ENCODE measurements around the gene GLRA3. TPM values are rescaled to one million over a fixed set of nuclear protein-coding genes. Genes with fewer than 3 reads are reported as not detected.
A peak's percentile ranks its signal among the peaks of the same experiment; 100 is the strongest.

GLRA3 gene
- total RNA-seq, 1 donor from 2014 or later, result not detected

GRCh38 chr4:174734181-174734580, 94.9 kb downstream of the GLRA3 start:
- H3K36me3 ChIP-seq, result no peaks in the 10 kb centered on the region
- TF ChIP-seq, protein P1, sequence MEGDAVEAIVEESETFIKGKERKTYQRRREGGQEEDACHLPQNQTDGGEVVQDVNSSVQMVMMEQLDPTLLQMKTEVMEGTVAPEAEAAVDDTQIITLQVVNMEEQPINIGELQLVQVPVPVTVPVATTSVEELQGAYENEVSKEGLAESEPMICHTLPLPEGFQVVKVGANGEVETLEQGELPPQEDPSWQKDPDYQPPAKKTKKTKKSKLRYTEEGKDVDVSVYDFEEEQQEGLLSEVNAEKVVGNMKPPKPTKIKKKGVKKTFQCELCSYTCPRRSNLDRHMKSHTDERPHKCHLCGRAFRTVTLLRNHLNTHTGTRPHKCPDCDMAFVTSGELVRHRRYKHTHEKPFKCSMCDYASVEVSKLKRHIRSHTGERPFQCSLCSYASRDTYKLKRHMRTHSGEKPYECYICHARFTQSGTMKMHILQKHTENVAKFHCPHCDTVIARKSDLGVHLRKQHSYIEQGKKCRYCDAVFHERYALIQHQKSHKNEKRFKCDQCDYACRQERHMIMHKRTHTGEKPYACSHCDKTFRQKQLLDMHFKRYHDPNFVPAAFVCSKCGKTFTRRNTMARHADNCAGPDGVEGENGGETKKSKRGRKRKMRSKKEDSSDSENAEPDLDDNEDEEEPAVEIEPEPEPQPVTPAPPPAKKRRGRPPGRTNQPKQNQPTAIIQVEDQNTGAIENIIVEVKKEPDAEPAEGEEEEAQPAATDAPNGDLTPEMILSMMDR (IDR thresholded peaks at IDR 0.05), result no peak
- intact Hi-C loops (cut with DNase I), result no loop called here
- no peaks in the 10 kb centered on the region for H3K4me1 ChIP-seq
- DNase-seq (ENCODE audit: low spot score in 2 of 2), result no peak
- H3K9me3 ChIP-seq, result no peaks in the 10 kb centered on the region
- no peaks in the 10 kb centered on the region for H3K27me3 ChIP-seq
- H3K27ac ChIP-seq, result no peak overlapping the region
- no peak overlapping the region for H3K4me3 ChIP-seq

- H3K27ac ChIP-seq, result no peak overlapping the region
- no peak for DNase-seq (ENCODE audit: low spot score in 2 of 2)
- H3K36me3 ChIP-seq, result no peaks in the 10 kb centered on the region
- no peaks in the 10 kb centered on the region for H3K9me3 ChIP-seq
- no peaks in the 10 kb centered on the region for H3K27me3 ChIP-seq
- H3K4me3 ChIP-seq, result no peak overlapping the region
- TF ChIP-seq, protein P1 (IDR thresholded peaks at IDR 0.05), result no peak
- intact Hi-C loops (cut with DNase I), result no loop called here
- no peaks in the 10 kb centered on the region for H3K4me1 ChIP-seq
These were observed 111.2 kb downstream of the GLRA3 start for GRCh38 chr4:174717828-174718227.

- Histone ChIP-seq H3K27me3 (no peaks in the 10 kb centered on the region), H3K4me1 (no peaks in the 10 kb centered on the region), H3K36me3 (no peaks in the 10 kb centered on the region), H3K4me3 (no peak overlapping the region), H3K27ac (no peak overlapping the region), H3K9me3 (no peaks in the 10 kb centered on the region)
- TF ChIP-seq, protein P1 (IDR thresholded peaks at IDR 0.05), result no peak
- intact Hi-C loops (cut with DNase I), result no loop called here
- DNase-seq (ENCODE audit: low spot score in 2 of 2), result no peak
These were observed 111.9 kb downstream of the GLRA3 start for GRCh38 chr4:174716986-174717770.

DNA sequence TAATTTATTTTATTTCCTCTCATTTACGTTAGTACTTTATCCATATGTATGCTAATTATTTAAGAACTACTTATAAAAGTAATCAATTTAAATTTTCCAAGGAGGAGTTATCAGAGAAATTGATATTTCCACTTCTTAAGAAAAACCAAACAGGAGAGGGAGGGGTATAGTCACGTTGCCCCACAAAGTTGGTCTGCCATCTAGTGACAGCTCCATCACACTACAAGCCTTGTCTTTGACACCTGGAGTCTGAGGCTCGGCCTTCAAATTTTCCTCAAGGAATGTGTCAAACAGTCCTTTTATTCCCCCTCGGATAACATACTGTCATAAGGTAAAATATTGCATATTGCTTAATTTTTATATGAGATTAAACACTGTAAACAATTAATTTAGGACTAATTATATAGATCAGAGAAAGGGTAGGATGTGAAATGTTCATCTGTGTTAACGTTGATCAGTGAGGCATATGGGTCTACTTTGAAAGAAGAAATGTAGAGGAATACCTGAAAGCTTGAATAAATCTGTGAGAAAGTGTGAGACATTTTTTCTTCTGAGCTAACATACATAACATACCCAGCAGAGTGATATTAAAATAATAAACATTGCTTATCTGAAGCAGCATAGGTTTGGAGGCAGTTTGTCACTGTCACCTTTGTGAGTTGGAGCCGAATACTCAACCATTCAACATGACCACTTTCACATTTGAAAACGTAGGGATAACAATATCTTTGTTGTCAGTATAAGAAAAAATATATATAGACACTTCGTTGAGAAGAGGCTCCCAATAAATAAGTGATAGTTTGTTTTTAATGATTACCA, 114.4 kb downstream of the GLRA3 start:
- Histone ChIP-seq H3K27ac (no peak overlapping the region), H3K4me1 (no peaks in the 10 kb centered on the region), H3K9me3 (no peaks in the 10 kb centered on the region), H3K27me3 (no peaks in the 10 kb centered on the region), H3K36me3 (no peaks in the 10 kb centered on the region), H3K4me3 (no peak overlapping the region)
- TF ChIP-seq, protein P1 (IDR thresholded peaks at IDR 0.05), result peak in 2 of 3 experiments; percentile 22 to 33
- DNase-seq (ENCODE audit: low spot score in 2 of 2), result no peak
- intact Hi-C loops (cut with DNase I), result no loop called here

- no peak overlapping the region for H3K4me3 ChIP-seq
- intact Hi-C loops (cut with DNase I), result no loop called here
These were observed 115.2 kb downstream of the GLRA3 start for GRCh38 chr4:174713821-174714220.

More at GRCh38 chr4:174713821-174714220, 115.2 kb downstream of the GLRA3 start:
- Histone ChIP-seq H3K27ac (no peak overlapping the region), H3K4me1 (no peaks in the 10 kb centered on the region), H3K9me3 (no peaks in the 10 kb centered on the region), H3K27me3 (no peaks in the 10 kb centered on the region), H3K36me3 (no peaks in the 10 kb centered on the region)
- no peak for DNase-seq (ENCODE audit: low spot score in 2 of 2)
- TF ChIP-seq, protein P1 (IDR thresholded peaks at IDR 0.05), result no peak
